ENCODE results near the gene CORO2B.

GRCh38 chr15:68638953-68639515, 60.2 kb downstream of the CORO2B start:
- TF ChIP-seq POLR2A (IDR thresholded peaks at IDR 0.05): no peak
- no peak for TF ChIP-seq CTCF (IDR thresholded peaks at IDR 0.05)

Measured in thyroid gland (tissue), 4 donors.